HCT116 (cell line): ENCODE data around the gene PON3.

Experiments used
- ATF3 ChIP-seq: IDR thresholded peaks from 2 replicates; pipeline ENCODE4 v1.6.1; 2012
- CEBPB ChIP-seq: IDR thresholded peaks from 2 replicates; pipeline ENCODE4 v1.6.1; 2012; ENCODE audit warnings: low read depth
- CTCF ChIP-seq, 3 experiments: fragments of 200-600 bp in 1 of 3; sonication (generic) in 1 of 3; IDR thresholded peaks in 2 of 3; conservative IDR thresholded peaks in 1 of 3; 2 replicates each; pipeline ENCODE4 v1.5.1; 2012 to 2017; ENCODE audit warnings: low read depth in 2 of 3, low read length in 2 of 3, antibody characterized with exemption in 1 of 3, borderline replicate concordance in 1 of 3, control low read depth in 1 of 3, mild to moderate bottlenecking in 1 of 3, mixed read lengths in 1 of 3, mixed run types in 1 of 3, moderate library complexity in 1 of 3; ENCODE audit not compliant: insufficient read depth in 1 of 3
- EZH2 ChIP-seq: fragments of 200-600 bp; sonication (generic); IDR thresholded peaks from 2 replicates; pipeline ENCODE4 v1.6.1; 2017; ENCODE audit warnings: antibody characterized with exemption, mixed run types
- EZH2phosphoT487 ChIP-seq: fragments of 200-600 bp; IDR thresholded peaks from 2 replicates; pipeline ENCODE4 v1.6.1; 2018; ENCODE audit warnings: antibody characterized with exemption, borderline replicate concordance
- JUND ChIP-seq: IDR thresholded peaks from 2 replicates; pipeline ENCODE4 v1.6.1; 2012
- POLR2A ChIP-seq: IDR thresholded peaks from 2 replicates; pipeline ENCODE4 v1.7.0; 2011; ENCODE audit warnings: borderline replicate concordance; ENCODE audit not compliant: insufficient read depth, insufficient read length; ENCODE audit errors: extremely low read depth
- POLR2AphosphoS5 ChIP-seq: IDR thresholded peaks from 2 replicates; pipeline ENCODE4 v1.6.1; 2011; ENCODE audit warnings: mild to moderate bottlenecking, low read depth, low read length, moderate library complexity
- RAD21 ChIP-seq: IDR thresholded peaks from 2 replicates; pipeline ENCODE4 v1.6.1; 2012; ENCODE audit warnings: low read depth, mild to moderate bottlenecking
- REST ChIP-seq: IDR thresholded peaks from 2 replicates; pipeline ENCODE4 v1.6.1; 2012; ENCODE audit warnings: low read depth
- TCF7L2 ChIP-seq: IDR thresholded peaks from 2 replicates; pipeline ENCODE4 v1.7.0; 2011; ENCODE audit warnings: borderline replicate concordance, inconsistent platforms; ENCODE audit not compliant: insufficient read depth, insufficient read length; ENCODE audit errors: extremely low read depth
- YY1 ChIP-seq: IDR thresholded peaks from 2 replicates; pipeline ENCODE4 v1.6.1; 2011; ENCODE audit warnings: low read length, low read depth, moderate library complexity, mild to moderate bottlenecking; ENCODE audit not compliant: insufficient replicate concordance; ENCODE audit errors: extremely low read depth
- TF ChIP-seq, protein P1 (sequence below): IDR thresholded peaks from 2 replicates; pipeline ENCODE4 v1.6.1; 2012

DNA sequence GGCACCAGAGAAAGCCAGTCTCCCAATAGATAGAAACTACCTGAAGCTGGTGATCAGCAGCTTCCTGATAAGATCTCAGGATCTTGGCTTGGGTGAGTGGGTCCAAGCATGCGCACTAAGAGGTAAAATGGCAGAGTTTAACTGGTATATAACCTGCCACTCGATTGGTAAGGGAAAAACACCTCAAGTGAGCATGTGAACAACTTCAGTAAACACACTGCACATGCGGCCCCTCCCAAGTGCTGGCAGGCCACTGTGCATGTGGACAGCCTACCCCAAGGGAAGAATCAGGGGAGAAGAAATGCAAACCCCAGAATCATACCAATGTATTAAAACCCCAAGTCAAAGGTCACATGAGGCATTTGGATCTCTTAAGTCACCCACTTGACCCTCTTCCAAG lies 54.1 kb downstream of the PON3 start:
- no peak for TF ChIP-seq RAD21
- no peak for TF ChIP-seq CEBPB
- TF ChIP-seq CTCF (IDR thresholded peaks at IDR 0.05 in 2 of 3, conservative IDR thresholded peaks at IDR 0.05 in 1 of 3; ENCODE audit: borderline replicate concordance in 1 of 3, insufficient read depth in 1 of 3, low read depth in 2 of 3, low read length in 2 of 3): no peak
- no peak for TF ChIP-seq REST
- TF ChIP-seq POLR2A: no peak
- no peak for TF ChIP-seq EZH2
- TF ChIP-seq ATF3: no peak
- TF ChIP-seq, protein P1, sequence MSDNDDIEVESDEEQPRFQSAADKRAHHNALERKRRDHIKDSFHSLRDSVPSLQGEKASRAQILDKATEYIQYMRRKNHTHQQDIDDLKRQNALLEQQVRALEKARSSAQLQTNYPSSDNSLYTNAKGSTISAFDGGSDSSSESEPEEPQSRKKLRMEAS: no peak
- TF ChIP-seq EZH2phosphoT487: no peak
- no peak for TF ChIP-seq YY1
- TF ChIP-seq JUND: no peak
- TF ChIP-seq POLR2AphosphoS5: no peak
- no peak for TF ChIP-seq TCF7L2
